CD4-positive, alpha-beta T cell treated with Interleukin-10 for 1 hour (primary cell): ENCODE data around the gene LRRC8E.

Experiments
- DNase-seq: peaks from one replicate; pipeline ENCODE4 v3.0.0-alpha.2; 2020

The LRRC8E gene

GRCh38 chr19:7868671-7869452, 19.4 kb upstream of the LRRC8E start:
- DNase-seq: peak; percentile 88

GRCh38 chr19:7869453-7869909, 18.8 kb upstream of the LRRC8E start:
- DNase-seq: peak; percentile 86

DNA sequence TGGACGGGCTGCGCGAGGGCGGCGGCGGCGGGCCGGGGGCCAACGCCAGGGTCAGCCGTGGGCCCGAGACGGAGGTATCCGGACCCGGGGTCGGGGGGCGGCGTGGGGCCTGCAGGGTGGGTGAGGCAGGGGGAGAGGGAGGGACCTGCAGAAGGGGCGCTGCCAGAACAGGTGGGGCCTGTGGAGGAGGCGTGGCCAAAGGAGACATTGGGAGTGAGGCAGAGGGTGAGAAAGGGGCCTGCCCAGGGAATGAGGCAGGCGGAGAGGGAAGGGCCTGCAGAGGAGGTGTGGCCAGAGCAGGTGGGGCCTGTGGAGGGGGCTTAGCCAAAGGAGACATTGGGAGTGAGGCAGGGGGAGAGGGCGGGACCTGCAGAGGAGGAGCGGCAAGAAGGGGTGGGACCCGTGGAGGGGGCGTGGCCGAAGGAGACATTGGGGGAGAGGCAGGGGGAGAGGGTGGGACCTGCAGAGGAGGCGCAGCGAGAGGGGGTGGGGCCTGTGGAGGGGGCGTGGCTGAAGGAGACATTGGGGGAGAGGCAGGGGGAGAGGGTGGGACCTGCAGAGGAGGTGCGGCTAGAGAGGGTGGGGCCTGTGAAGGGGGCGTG, 18.3 kb upstream of the LRRC8E start:
- DNase-seq: peak; percentile 69

DNA sequence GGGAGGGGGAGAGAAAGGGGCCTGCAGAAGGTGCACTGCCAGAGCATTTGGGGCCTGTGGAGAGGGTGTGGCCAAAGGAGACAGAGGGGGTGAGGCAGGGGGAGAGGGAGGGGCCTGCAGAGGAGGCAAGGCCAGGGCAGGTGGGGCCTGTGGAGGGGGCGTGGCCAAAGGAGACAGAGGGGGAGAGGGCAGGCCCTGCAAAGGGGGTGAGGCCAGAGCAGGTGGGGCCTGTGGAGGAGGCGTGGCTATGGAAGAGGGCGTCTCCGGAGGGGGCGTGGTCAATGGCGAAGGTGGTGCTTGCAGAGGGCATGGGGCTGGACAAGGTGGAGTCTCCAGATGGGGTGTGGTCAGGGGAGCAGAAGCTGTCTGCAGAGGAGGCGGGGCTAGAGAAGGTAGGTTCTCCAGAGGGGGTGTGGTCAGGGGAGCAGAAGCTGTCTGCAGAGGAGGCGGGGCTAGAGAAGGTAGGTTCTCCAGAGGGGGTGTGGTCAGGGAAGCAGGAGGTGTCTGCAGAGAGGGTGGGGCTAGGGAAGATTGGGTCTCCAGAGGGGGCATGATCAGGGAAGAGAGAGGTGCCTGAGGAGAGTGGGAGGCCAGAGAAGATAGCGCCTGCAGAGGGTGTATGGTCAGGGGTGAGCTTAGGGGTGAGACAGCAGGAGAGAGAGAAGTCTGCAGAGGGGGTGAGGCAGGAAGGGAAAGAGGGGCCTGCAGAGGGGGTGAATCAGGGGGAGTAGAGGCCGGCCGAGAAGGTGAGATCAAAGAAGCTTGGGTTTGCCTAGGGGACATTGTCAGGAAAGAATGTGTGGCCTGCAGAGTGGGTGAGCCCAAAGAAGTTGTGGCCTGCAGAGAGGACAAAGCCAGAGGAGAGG, 17.5 kb upstream of the LRRC8E start:
- DNase-seq: peak; percentile 61

DNA sequence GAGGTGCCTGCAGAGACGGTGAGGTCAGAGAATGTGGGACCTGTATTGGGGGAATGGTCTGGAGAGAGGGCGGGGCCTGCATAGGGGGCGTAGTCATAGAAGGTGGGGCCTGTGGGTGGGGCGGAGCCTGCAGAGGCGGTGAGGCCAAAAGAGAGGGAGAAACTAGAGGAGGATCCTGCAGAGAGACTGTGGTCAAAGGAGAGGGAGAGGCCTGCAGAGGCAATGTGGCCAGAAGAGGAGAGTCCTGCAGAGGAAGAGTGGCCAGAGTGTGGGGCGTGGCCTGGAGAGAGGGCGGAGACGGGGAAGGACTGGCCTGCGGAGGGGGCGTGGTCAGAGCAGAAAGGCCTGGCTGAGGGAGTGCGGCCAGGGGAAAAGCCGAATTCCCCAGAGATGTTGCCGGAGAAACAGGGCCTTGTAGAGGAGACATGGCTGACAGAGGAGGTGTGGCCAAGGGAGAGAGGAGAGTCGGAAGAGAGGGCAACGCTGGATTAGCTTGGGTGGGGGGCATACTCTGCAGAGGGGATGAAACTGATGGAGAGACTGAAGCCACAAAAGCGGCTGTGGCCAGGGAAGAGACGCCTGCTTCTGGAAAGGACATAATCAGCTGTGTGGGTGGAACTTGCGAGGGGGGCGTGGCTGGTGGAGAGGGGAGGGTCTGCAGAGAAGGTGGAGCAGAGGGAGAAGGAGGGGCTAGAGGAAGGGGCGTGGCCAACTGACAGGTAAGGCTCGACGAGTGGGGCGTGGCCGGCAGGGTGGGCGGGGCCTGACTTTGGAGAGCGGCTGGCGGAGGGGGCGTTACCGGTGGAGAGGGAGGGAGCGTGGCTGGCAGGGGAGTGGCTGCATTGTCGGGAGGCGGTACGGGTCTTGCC, 16.6 kb upstream of the LRRC8E start:
- DNase-seq: peak; percentile 90

DNA sequence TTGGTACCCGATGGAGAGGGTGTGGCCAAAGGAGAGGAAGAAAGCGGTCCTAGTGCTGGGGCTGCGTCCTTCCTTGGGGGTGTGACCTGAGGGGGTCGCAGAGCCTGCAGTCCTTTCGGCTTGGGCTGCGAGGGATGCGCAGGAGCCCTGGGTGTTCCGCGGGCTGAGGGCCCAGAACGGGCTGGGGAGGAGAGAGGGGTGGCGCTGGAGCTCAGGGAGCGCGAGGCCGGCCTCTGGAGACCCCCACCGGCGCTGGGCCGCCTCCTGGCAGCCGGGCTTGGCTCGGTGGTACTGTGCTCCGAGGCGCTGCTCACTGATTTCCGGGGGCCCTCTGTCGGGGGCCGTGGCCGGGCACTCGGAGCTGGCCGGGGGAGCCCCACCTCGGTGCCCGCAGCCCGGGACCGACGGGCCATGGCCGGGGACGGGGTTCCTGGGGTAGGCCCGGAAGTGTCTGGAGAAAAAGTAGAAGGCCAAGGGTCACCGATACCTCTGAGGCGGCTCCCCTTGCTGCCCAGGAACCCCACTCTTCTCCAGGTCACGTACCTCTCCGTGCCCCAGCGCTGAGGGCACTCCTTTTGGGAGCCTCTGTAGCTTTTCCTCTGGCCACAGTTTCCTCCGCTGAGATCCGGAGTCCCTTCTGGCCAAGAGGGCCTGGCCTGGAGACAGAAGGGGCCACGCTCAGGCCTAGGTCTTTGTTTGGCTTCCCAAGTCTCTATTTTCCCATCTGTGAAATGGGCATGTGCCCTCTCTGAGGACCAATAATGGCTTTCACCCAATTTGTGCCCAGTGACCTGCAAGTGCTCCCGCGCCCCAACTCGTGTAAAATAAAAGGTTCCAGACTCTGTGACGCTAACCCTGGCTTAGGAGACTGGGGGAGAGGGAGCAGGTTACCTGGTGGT, 15.8 kb upstream of the LRRC8E start:
- DNase-seq: no peak

DNA sequence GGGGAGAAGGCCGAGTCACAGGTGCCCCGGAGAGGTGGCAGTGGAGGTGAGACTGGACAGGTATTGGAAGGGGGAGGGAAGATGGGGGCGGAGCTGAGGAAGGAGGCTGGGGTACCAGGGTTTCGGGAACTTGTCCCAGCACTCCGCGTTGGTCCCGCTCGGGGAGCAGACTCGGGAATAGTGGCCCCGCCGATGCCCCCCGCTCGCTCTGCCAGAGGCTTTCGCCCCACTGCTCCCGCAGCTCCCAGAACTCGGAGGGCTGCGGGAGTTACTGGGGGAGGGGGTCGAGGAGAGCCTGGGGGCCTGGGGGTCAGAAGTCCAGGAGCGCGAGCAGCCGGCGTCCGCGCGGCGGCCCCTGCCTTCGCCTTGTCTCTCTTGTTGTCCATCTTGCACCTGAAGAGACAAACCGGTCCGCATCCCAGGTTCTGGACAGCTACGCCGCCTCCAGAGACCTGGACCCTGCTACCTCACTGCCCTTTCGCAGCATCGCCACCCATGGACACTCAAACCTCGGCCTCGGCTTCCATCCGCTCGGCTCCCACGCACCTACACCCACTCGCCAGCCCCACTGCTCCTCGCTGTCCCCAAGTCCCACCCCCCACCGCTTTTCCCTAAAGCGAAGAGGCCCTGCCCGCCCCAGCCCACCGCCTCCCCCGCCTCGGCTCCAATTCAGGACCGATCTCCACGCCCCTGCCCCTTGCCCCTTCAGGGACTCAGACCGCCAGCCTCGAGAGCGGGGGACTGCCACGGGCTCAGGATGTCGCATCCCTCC, 14.8 kb upstream of the LRRC8E start:
- no peak for DNase-seq

GRCh38 chr19:7874076-7874896, 14.0 kb upstream of the LRRC8E start, which contains the start of gene PRR36:
TSS of gene PRR36 (minus strand) at chr19:7874390. CDS start at chr19:7873689, 701 bp downstream.
- DNase-seq: no peak

DNA sequence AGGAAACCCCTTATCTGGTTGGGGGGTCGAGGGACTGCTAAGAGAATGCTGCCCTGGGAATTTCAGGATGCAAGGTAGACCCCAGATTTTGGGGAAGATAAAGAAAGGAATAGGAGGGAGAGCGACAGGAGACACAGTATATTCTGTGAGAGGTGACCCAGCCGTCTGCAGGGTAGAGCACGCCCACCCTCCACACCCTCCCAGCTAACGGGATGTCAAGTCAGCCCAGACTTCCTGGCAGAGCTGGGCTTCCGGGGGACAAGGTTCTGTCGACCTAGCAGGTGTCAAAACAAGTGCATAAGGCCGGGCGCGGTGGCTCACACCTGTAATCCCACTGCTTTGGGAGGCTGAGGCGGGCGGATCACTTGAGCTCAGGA, 13.4 kb upstream of the LRRC8E start:
- DNase-seq: no peak

- no peak for DNase-seq
These were observed 11.0 kb upstream of the LRRC8E start for GRCh38 chr19:7877249-7877836.

DNA sequence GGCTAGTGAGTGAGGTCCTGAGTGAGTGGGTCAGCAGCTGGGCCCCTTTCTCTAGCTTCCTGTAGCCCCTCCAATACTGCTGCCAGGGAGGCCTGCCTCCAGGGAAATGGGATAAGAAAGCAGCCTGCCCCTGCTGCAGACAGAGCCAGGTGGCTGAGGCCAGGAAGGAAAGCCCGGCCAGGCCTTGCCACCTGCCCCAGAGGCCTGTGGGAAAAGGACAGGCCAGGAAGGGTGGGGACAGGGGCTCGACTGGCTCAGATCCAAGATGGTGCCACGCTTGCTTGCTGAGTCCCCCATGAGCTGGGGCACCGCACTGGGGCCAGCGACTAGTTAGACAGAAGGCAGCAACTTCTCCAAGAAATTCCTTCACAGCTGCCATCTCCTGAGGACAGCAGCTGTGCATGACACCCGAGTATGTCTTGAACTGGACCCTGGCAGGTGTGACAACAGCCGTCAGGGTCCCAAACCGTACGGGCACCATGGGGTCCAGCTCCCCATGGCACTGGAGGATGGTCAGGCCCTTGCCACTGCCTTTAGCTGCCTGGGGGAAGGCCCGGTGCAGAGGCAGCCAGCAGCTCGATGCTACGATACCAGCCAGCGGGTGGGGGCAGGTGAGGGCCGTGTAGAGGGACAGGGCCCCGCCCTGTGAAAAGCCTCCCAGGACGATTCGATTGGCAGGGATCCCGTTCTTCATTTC, 9.1 kb upstream of the LRRC8E start:
- DNase-seq: no peak

DNA sequence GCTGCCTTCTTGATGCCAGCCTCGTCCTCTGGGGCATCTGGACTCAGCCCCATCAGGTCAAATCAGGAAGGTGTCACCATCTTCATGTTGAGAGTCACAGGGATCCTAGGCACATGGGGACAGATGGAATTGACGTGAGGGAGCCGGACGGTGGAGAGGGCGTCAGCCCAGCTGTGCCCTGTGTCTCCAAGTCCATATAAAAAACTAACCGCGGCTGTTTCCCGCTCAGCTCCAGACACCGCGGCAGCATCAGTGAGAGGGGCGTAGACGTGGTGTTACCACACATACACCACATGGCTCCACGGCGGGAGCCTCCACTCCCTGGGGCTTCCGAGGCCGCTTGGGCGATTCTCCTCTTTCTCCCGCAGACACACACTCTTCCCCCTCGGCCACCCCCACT, 8.5 kb upstream of the LRRC8E start:
- no peak for DNase-seq

GRCh38 chr19:7881910-7882309, 6.4 kb upstream of the LRRC8E start:
- DNase-seq: no peak

DNA sequence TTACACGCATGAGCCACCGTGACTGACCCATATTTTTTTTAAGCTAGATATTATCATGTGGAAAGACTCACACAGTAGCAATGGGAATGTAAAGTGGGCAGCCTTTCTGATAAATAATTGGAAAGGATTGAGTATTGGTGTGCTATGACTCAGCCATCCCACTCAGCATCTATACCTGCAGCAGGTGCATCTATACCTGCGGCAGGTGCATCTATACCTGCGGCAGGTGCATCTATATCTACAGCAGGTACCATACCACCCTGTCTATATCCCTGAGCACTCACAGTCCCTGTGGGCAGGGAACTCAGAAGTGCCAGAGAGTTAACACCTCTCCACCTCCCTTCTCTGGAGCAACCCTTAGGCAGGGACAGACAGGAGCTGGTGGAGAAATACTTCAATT, 5.2 kb upstream of the LRRC8E start:
- DNase-seq: no peak

DNA sequence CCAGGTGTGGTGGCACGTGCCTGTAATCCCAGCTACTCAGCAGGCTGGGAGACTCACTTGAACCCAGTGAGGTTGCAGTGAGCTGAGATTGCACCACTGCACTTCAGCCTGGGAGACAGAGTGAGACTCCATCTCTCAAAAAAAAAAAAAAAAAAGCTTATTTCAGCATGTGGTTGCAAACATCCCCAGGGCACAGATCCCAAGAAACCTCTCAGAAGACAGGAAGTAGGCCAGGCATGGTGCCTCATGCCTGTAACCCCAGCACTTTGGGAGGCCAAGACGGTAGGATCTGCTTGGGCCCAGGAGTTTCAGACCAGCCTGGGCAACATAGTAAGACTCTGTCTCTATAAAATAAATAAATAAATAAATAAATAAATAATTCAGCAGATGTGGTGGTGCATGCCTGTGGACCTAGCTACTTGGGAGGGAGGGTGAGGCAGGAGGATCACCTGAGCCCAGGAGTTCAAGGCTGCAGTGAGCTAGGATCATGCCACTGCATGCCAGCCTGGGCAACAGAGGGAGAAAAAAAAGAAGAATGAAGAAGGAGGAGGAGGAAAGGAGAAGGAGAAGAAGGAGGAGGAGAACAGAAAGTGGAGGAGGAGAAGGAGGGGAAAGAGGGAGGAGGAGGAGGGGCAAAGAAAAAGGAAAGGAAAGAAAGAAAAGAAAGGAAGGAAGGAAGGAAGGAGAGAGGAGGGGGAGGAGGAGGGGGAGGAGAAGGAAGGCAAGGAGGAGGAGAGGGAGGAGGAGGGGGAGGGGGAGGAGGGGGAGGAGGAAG, 4.3 kb upstream of the LRRC8E start:
- no peak for DNase-seq

GRCh38 chr19:7885818-7886217, 2.5 kb upstream of the LRRC8E start:
- DNase-seq: no peak

GRCh38 chr19:7887408-7888144, 734 bp upstream of the LRRC8E start:
- no peak for DNase-seq
